Uterine smooth muscle cell (primary cell): ENCODE data around the gene RNF125. TPM values are rescaled to one million over a fixed set of nuclear protein-coding genes. Genes with fewer than 3 reads are reported as not detected.

Experiments used
- total RNA-seq: library from RNA; depleted of rRNA; stranded (reverse); fragments of >200 nt; gene quantifications from 2 replicates; pipeline ENCODE4 v1.2.3, GENCODE V29; 2014

Gene RNF125
- total RNA-seq: 0.50 and 0.89 TPM in 2 replicates

GRCh38 chr18:32018331-32019250 lies at the start of gene RNF125:
RNF125 (plus strand) TSS chr18:32018825; CDS start chr18:32018864, 39 bp downstream.

GRCh38 chr18:32091724-32092421 lies 73.2 kb downstream of the RNF125 start, which contains the start of gene RNF138:
RNF138 (plus strand) TSS chr18:32091874; CDS start chr18:32092777, 903 bp downstream.

Other genes starting within 250 kb of the RNF125 start
- gene TRAPPC8, start 75.7 kb upstream of the RNF125 start, total RNA-seq: 54.8 and 57.7 TPM in 2 replicates
- 16.6 and 23.5 TPM in 2 replicates for gene RNF138, start 73.0 kb downstream of the RNF125 start, total RNA-seq
- not detected in 2 replicates for gene MEP1B, start 171.2 kb downstream of the RNF125 start, total RNA-seq